ENCODE results near the gene SCN4B.

The SCN4B gene

DNA sequence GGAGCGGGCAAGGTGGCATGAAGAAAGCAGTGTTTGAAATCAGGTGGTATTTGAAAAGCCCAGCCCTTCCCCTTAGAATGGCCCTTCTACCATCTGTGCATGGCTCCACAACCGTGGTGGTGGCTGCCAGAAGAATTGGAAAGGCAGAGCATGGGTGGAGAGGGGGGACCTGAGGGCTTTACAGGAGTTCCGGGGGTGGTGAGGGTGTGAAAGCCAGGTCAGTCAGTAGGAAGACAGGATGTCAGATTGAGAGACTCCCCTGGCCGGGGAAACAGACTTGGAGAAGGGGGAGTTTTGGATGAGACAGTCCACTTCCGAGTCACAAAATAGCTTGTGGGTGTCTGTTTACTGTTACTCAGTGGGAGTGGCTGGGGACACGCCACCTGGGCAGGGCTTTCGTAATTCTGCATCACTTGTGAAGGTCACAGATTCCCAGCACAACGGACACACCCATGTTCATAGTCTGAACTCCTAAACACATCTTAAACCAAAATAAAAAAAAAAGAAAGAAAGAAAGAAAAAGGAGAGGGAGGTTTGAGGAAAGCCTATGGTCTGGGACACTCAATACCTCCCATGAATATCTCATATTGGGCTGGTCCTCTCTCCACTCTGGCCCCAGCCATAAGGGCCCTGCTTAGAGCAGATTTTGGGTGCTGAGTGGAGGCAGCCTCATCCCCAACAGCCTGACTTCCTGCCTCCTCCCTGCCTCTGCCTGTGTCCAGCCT lies 41.4 kb downstream of the SCN4B start:
- DNase-seq (ENCODE audit: extremely low read depth, low read depth), result no peak
- TF ChIP-seq, protein P1, sequence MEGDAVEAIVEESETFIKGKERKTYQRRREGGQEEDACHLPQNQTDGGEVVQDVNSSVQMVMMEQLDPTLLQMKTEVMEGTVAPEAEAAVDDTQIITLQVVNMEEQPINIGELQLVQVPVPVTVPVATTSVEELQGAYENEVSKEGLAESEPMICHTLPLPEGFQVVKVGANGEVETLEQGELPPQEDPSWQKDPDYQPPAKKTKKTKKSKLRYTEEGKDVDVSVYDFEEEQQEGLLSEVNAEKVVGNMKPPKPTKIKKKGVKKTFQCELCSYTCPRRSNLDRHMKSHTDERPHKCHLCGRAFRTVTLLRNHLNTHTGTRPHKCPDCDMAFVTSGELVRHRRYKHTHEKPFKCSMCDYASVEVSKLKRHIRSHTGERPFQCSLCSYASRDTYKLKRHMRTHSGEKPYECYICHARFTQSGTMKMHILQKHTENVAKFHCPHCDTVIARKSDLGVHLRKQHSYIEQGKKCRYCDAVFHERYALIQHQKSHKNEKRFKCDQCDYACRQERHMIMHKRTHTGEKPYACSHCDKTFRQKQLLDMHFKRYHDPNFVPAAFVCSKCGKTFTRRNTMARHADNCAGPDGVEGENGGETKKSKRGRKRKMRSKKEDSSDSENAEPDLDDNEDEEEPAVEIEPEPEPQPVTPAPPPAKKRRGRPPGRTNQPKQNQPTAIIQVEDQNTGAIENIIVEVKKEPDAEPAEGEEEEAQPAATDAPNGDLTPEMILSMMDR (IDR thresholded peaks at IDR 0.05; ENCODE audit: low read depth, low read length, missing control alignments), result no peak
- no peak overlapping the region for H3K4me3 ChIP-seq (replicated peaks; ENCODE audit: low read depth, low read length)

DNA sequence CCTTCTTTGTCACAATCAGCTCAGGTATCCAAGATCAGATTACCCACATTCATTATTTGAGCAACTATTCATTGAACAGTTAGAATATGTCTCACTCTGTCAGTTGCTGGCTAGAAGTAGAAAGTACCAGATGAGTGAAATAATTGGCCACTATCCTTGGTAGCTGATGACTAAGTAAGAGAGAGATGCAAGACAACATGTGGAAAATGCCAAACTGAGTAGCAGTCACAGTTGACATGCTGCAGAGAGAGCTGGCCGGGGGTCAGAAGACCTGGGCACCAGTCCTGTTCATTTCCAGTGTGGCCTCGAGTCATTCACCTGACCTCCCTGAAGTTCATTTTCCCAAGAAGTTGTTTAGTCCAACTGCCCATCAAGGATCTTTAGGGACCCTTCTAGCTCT lies 43.4 kb downstream of the SCN4B start:
- H3K4me3 ChIP-seq (replicated peaks; ENCODE audit: low read depth, low read length), result no peak overlapping the region
- TF ChIP-seq, protein P1 (IDR thresholded peaks at IDR 0.05; ENCODE audit: low read depth, low read length, missing control alignments), result no peak
- no peak for DNase-seq (ENCODE audit: extremely low read depth, low read depth)

DNA sequence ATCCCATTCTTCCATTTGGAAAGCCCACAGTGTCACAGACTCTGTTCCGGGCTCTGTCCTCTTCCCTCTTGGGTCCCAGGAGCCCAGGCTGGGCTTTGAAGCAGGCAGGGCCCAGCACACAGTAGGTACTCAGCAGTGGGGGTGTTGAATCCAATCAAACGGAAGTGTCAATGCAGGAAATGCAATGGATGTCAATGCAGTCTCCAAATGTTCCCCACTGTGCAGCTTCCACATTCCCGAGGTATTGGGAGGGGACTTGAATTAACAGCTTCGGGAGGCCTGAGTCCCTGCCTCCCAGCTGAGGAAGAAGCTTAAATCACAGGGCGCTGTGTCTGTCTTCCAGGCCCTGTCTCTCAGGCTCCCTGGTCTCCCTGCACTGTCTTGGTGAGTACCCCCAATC lies 44.1 kb downstream of the SCN4B start:
- no peak overlapping the region for H3K4me3 ChIP-seq (replicated peaks; ENCODE audit: low read depth, low read length)
- TF ChIP-seq, protein P1 (IDR thresholded peaks at IDR 0.05; ENCODE audit: low read depth, low read length, missing control alignments), result no peak
- DNase-seq (ENCODE audit: extremely low read depth, low read depth), result no peak

DNA sequence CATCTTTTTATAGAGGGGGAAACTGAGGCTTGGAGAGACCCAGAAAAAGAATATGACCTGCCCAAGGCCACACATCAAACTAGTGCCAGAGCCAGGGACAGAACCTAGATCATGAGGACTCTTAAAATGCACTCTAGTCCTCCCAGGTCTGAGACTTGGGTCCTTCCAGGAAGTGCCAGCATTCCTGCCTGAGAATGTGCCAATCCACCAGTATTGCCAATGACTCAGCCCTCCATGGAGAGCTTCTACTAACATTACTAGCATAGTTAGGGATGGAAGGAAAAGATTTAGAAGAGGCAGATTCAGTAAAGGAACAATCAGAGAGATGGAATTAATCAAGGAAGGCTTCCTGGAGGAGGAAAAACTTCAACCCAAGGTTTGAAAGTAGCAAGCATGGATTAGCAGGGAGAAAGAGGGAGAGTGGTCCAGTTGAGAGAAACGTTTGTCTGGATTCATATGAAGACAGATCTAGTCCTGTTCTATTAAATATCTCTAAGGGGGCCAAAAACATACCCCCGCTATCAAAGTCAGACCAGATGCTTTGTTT lies 45.8 kb downstream of the SCN4B start:
- H3K4me3 ChIP-seq (replicated peaks; ENCODE audit: low read depth, low read length), result no peak overlapping the region
- TF ChIP-seq, protein P1 (IDR thresholded peaks at IDR 0.05; ENCODE audit: low read depth, low read length, missing control alignments), result no peak
- no peak for DNase-seq (ENCODE audit: extremely low read depth, low read depth)

DNA sequence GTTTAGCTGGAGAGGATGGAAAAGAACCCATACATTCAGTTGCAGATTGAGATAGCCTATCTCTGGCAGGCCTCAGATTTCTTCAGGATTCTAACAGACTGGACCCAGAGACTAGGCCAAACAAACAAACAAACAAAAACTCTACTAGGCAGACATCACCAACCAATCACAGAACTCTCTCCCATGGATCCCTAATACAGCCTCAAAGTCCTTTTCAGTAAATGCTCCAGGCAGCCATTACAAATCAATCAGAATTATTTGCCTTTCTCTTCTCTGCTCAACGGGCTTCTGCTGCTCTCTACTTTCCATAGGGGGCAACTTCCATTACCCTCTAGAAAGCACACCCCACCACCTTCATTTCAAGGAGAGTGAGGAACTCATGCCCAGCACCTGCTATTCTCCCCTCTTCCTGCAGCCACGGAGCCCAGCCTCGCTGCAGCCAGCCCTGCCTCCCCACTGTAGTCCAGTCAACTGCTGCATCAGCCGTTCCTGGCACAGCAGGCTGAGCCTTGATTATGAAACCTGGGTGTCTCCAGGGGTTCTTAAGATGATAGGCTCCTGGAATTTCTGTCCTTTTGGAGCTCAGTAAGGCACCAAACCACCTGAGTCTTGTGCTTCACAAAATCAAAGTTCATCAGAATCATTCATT lies 46.8 kb downstream of the SCN4B start:
- TF ChIP-seq, protein P1 (IDR thresholded peaks at IDR 0.05; ENCODE audit: low read depth, low read length, missing control alignments), result no peak
- no peak overlapping the region for H3K4me3 ChIP-seq (replicated peaks; ENCODE audit: low read depth, low read length)
- DNase-seq (ENCODE audit: extremely low read depth, low read depth), result no peak

DNA sequence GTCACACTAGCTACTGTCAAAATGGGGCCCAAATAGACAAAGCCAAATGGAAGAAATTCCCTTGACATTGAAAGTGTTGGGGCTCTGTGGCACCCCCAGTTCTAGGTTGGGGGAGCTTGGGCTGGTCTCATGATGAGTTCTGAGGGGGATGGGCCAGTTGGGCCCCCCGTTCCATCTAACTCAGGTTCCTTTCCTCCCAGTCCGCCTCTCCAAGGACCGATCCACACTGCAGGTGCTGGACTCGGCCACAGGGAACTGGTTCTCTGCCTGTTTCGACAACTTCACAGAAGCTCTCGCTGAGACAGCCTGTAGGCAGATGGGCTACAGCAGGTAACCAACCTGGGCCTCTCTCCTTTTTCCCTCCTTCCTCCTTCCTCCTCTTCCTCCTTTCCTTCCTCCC lies 48.1 kb downstream of the SCN4B start:
- H3K4me3 ChIP-seq (replicated peaks; ENCODE audit: low read depth, low read length), result no peak overlapping the region
- DNase-seq (ENCODE audit: extremely low read depth, low read depth), result no peak
- TF ChIP-seq, protein P1 (IDR thresholded peaks at IDR 0.05; ENCODE audit: low read depth, low read length, missing control alignments), result no peak
